Measurements from ENCODE around the gene CDK5.

Gene CDK5

GRCh38 chr7:151057506-151057988, at the start of gene CDK5:
Gene CDK5, minus strand, starts transcription at chr7:151057897. Its CDS starts 49 bp downstream, at chr7:151057848.
- DNase-seq: no peak

DNA sequence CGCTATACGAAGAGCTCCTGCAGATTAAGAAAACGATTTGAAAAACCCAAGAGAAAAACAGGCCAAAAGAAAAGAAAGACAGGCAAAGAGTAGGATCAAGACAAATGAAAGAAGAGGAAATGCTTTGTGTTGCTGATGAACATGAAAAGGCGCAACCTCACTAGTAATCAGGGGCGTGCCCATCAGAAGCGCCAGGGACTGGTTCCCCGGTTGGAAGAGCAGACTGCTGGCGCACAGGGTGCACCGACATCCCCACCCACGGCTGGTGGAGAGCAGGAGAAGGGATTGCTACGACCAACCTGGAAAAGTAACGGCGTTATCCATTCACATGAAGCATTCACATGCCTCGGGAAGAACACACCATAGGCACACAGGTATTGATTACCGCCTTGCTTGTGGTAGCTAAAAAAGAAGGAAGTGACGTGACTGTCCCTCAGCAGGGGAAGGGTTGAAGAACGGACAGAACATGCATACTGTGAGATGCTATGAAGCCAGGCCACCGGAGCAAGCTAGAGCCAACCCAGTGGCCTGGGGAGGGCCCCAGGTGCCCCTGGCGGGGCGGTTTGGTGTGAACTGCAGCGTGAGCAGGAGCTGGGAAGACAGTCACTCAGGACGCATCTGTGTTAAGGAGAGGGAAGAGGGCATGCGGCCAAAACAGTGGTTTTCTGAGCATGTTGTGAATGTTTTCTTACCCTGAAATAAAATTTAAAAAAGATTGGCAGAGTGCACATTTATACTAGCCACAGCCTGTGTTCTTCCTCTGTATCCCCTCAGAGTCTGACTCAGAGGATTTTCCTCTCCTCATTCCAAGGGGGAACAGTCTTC, 46.9 kb upstream of the CDK5 start:
- DNase-seq: no peak

- DNase-seq: no peak
Measured at GRCh38 chr7:151103973-151104372, 46.3 kb upstream of the CDK5 start.

DNA sequence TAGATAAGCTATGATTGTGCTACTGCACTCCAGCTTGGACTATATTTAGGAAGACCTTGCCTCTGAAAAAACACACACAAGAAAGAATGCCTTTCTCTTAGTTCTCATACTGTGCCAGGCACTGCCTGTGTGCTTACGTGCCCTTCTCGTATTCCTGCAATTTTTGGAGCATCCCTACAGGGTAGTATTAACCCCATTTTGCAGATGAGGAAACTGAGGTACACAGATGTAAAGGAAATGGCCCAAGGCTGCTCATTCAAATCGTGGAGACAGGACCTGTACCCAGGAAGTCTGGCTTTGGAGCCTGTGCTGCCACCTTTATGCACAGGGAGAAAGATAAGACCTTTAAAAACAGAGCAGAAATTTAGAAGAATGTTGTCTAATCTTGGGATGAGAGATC, 45.3 kb upstream of the CDK5 start:
- no peak for DNase-seq

- no peak for DNase-seq
Measured at GRCh38 chr7:151101621-151102396, 44.1 kb upstream of the CDK5 start.

GRCh38 chr7:151100921-151101320, 43.2 kb upstream of the CDK5 start:
- no peak for DNase-seq

DNA sequence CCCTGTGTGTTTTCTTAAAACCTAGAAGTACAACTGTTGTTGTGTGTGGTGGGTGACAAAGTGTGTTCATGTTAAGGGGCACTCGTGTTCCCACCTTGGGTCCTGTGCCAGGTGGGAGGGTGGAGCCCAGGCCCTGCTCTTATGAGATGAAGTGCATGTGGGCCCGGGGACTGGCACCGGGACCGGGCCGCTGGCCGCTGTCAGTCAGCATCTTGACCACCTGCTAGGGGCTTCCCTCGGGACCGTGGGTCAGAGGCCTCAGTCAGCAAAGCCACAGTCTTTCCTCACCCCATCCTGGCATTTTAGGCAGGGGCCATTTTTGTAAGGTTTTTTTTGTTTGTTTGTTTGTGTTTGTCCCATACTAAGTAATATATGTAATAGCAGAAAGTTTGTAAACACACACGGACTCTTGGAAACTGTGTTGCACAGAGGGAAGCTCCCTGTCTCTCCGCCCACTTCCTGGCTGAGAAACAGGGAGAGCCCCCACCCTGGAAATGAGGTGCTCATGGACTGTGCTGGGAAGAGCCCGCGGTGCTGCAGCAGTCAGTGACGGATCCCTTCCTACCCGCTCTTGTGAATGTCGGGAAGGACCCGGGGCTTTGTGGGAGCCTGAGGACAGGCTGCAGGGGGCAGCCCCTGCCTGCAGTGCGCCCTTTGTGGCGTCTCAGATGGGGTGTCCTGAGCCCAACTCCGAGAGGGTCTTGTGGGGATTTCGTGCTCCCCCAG, 42.0 kb upstream of the CDK5 start:
- DNase-seq: no peak

- DNase-seq: no peak
Measured at GRCh38 chr7:151095828-151096475, 38.3 kb upstream of the CDK5 start.

GRCh38 chr7:151095123-151095797, 37.6 kb upstream of the CDK5 start:
- no peak for DNase-seq

DNA sequence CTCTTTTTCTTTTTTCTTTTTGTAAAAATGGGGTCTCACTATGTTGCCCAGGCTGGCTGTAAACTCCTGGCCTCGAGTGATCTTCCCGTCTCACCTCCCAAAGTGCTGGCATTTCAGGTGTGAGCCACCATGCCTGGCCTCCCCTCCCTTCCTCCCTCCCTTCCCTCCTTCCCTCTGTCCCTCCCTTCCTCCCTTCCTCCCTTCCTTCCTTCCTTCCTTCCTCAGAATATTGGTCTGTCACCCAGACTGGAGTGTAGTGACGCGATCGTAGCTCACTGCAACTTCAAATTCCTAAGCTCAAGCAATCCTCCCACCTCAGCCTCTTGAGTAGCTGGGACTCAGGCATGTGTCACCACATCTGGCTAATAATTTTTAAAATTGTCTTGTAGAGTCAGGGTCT, 37.0 kb upstream of the CDK5 start:
- no peak for DNase-seq

GRCh38 chr7:151093748-151094147, 36.1 kb upstream of the CDK5 start:
- no peak for DNase-seq

GRCh38 chr7:151091988-151092387, 34.3 kb upstream of the CDK5 start:
- DNase-seq: no peak

DNA sequence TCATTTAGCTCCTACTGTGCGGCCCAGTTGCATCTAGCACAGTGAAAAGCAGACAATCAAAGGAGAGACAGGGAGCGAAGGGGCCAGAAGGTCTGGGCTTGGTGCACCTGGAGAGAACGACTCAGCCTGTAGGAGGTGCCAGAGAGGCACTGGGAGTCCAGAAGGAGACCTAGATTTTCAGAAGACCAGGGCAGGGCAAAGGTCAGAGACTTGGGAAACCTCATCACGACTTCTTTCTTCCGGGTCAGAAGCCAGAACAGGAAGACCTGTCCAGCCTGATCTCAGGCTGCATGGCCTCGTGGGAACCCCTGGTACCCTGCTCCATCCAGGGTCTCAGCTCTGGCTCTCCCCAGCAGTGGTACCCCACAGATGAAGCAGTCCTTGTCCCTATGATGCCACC, 33.7 kb upstream of the CDK5 start:
- no peak for DNase-seq

GRCh38 chr7:151091003-151091402, 33.3 kb upstream of the CDK5 start:
- no peak for DNase-seq

DNA sequence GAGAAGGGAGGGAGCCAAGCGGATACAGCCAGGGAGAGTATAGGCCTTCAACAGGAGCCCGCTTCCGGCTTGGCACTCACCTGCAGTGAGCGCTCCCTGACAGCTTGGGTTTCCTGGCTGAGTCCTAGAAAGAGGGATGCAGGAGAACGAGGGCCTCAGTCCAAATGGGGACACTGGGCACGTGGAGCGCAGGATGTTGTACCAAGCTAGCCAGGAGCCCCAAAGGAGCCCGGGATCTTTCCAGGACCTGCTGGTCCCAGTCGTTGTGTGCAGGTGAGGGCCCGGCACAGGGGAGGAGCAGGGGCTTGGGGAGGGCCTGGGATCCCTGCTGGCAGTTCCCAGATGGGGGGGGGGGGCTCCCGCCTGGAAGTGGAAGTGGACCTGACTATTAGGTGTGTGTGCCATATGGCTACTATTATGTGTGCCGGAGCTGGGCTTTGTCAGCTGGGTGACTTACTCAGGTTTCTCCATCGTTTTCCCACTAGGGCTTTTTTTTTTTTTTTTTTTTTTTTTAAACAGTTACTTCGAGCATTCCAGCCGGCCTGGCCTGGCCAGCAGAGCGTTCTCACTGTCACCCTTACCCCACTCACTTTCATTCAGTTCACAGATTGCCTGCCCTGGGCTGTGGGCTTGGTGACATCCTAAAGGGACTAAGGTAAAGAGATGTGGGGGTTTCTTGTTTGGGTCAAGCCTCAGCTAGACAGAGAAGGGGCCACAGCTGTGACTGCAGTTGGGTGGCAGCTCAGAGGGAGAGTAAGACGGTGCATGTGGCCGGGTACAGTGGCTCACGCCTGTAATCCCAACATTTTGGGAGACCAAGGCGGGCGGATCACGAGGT, 32.4 kb upstream of the CDK5 start:
- DNase-seq: no peak

- no peak for DNase-seq
Measured at GRCh38 chr7:151088856-151089699, 31.4 kb upstream of the CDK5 start.

GRCh38 chr7:151088019-151088855, 30.5 kb upstream of the CDK5 start:
- DNase-seq: no peak

DNA sequence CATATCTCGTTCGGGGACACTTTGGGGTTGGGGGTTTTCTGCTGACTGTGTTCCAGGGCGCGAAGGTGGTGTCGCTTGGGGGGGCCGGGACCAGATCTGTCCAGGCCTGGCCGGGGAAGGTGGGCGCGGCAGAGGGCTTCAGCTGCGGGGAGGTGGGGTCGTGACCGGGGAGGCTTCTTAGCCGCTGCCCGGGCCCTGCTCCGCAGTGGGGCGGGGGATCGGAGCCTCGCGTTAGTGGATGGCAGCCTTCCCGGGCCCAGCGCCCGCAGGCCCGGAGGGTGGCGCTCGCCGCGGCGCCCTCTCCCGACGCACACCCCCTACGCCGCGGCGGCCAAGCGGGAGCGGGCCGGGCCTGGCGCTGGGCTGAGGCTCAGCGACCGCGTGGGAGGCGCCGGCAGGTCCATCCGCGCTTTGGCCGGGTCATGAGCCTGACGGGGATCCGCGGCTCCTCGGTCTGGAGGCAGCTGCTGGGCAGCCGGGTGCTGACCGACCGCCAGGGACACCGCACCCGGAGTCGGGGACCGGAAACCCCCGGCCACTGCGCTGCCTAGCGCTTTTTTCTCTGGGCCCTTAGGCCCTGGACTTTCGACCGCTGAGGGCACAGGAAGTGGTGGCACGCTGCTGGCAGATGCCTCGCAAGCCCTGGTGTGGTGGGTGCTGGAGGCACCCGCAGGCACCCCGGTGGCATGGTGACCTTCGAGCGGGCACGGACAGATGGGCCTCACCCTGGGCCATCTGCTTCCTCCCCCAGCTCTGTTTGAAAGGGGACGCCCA, 29.7 kb upstream of the CDK5 start:
- DNase-seq: peak; percentile 55

All from activated CD4-positive, CD25-positive, alpha-beta regulatory T cell treated with anti-CD3 and anti-CD28 coated beads, Interleukin-2, amount 50 U/mL, for 72 hours (primary cell).